ENCODE results near the gene EGFR.

The EGFR gene

GRCh38 chr7:55245271-55245723 lies 226.5 kb downstream of the EGFR start:
- TF ChIP-seq EZH2phosphoT487 (IDR thresholded peaks at IDR 0.05; ENCODE audit: low read depth) (no peak), CTCF (IDR thresholded peaks at IDR 0.05; ENCODE audit: low read depth, low read length) (no peak)
- H3K36me3 ChIP-seq (replicated peaks; ENCODE audit: low read depth, low read length), result no peaks in the 10 kb centered on the region
- no peak overlapping the region for H3K4me2 ChIP-seq (ENCODE audit: low read length)
- no peak overlapping the region for H3K9ac ChIP-seq (ENCODE audit: low read length)
- no peak overlapping the region for H3K4me3 ChIP-seq (ENCODE audit: low read length)
- H3K4me1 ChIP-seq (ENCODE audit: low read length), result peaks cover 6% of the 10 kb centered on the region
- H3K27ac ChIP-seq (ENCODE audit: low read length), result no peak overlapping the region
- H4K20me1 ChIP-seq (ENCODE audit: insufficient read depth, low read length), result no peaks in the 10 kb centered on the region
- H3K27me3 ChIP-seq (ENCODE audit: low read depth, low read length), result peaks cover 3% of the 10 kb centered on the region; the same call in 1 of the 2 replicates
- H2AFZ ChIP-seq (ENCODE audit: low read depth, low read length), result no peak overlapping the region
- no peaks in the 10 kb centered on the region for H3K9me3 ChIP-seq (ENCODE audit: insufficient read depth, low read length)
- H3K79me2 ChIP-seq (ENCODE audit: low read length), result no peaks in the 10 kb centered on the region

GRCh38 chr7:55246171-55246570 lies 227.4 kb downstream of the EGFR start:
- Histone ChIP-seq H3K4me2 (ENCODE audit: low read length) (no peak overlapping the region), H3K9me3 (ENCODE audit: insufficient read depth, low read length) (no peaks in the 10 kb centered on the region), H3K79me2 (ENCODE audit: low read length) (no peaks in the 10 kb centered on the region), H3K27ac (ENCODE audit: low read length) (no peak overlapping the region), H4K20me1 (ENCODE audit: insufficient read depth, low read length) (no peaks in the 10 kb centered on the region), H3K36me3 (replicated peaks; ENCODE audit: low read depth, low read length) (no peaks in the 10 kb centered on the region), H3K4me1 (ENCODE audit: low read length) (peaks cover 6% of the 10 kb centered on the region), H2AFZ (ENCODE audit: low read depth, low read length) (no peak overlapping the region), H3K4me3 (ENCODE audit: low read length) (no peak overlapping the region), H3K9ac (ENCODE audit: low read length) (no peak overlapping the region), H3K27me3 (ENCODE audit: low read depth, low read length) (peaks cover 3% of the 10 kb centered on the region; the same call in 1 of the 2 replicates)
- TF ChIP-seq EZH2phosphoT487 (IDR thresholded peaks at IDR 0.05; ENCODE audit: low read depth), result no peak
- no peak for TF ChIP-seq CTCF (IDR thresholded peaks at IDR 0.05; ENCODE audit: low read depth, low read length)

GRCh38 chr7:55247428-55247827 lies 228.6 kb downstream of the EGFR start:
- Histone ChIP-seq H3K79me2 (ENCODE audit: low read length) (no peaks in the 10 kb centered on the region), H3K36me3 (replicated peaks; ENCODE audit: low read depth, low read length) (no peaks in the 10 kb centered on the region), H3K27me3 (ENCODE audit: low read depth, low read length) (peaks cover 4% of the 10 kb centered on the region; the same call in 1 of the 2 replicates), H3K27ac (ENCODE audit: low read length) (no peak overlapping the region), H3K4me3 (ENCODE audit: low read length) (no peak overlapping the region), H3K9ac (ENCODE audit: low read length) (no peak overlapping the region), H3K4me2 (ENCODE audit: low read length) (no peak overlapping the region), H4K20me1 (ENCODE audit: insufficient read depth, low read length) (no peaks in the 10 kb centered on the region), H2AFZ (ENCODE audit: low read depth, low read length) (no peak overlapping the region), H3K9me3 (ENCODE audit: insufficient read depth, low read length) (no peaks in the 10 kb centered on the region), H3K4me1 (ENCODE audit: low read length) (peaks cover 6% of the 10 kb centered on the region)
- no peak for TF ChIP-seq CTCF (IDR thresholded peaks at IDR 0.05; ENCODE audit: low read depth, low read length)
- no peak for TF ChIP-seq EZH2phosphoT487 (IDR thresholded peaks at IDR 0.05; ENCODE audit: low read depth)

GRCh38 chr7:55248526-55248925 lies 229.7 kb downstream of the EGFR start:
- TF ChIP-seq EZH2phosphoT487 (IDR thresholded peaks at IDR 0.05; ENCODE audit: low read depth) (no peak), CTCF (IDR thresholded peaks at IDR 0.05; ENCODE audit: low read depth, low read length) (no peak)
- Histone ChIP-seq H3K4me1 (ENCODE audit: low read length) (peaks cover 6% of the 10 kb centered on the region), H3K27ac (ENCODE audit: low read length) (no peak overlapping the region)

More at GRCh38 chr7:55248526-55248925, 229.7 kb downstream of the EGFR start:
- Histone ChIP-seq H3K9ac (ENCODE audit: low read length) (no peak overlapping the region), H3K79me2 (ENCODE audit: low read length) (no peaks in the 10 kb centered on the region), H3K4me3 (ENCODE audit: low read length) (no peak overlapping the region), H3K9me3 (ENCODE audit: insufficient read depth, low read length) (no peaks in the 10 kb centered on the region), H4K20me1 (ENCODE audit: insufficient read depth, low read length) (no peaks in the 10 kb centered on the region), H2AFZ (ENCODE audit: low read depth, low read length) (no peak overlapping the region), H3K4me2 (ENCODE audit: low read length) (no peak overlapping the region), H3K36me3 (replicated peaks; ENCODE audit: low read depth, low read length) (no peaks in the 10 kb centered on the region), H3K27me3 (ENCODE audit: low read depth, low read length) (peaks cover 15% of the 10 kb centered on the region)
